HUES64 (cell line): ENCODE results near the gene PHF24.

Experiments used
- H3K27ac ChIP-seq: 2 replicates; pipeline ENCODE4 v1.7.0; 2013; ENCODE audit warnings: low read depth, low read length, inconsistent platforms
- H3K27me3 ChIP-seq: 2 replicates; pipeline ENCODE4 v1.6.1; 2013; ENCODE audit warnings: mild to moderate bottlenecking, low read length; ENCODE audit not compliant: insufficient read depth
- H3K36me3 ChIP-seq: 2 replicates; pipeline ENCODE4 v1.6.1; 2013; ENCODE audit warnings: mild to moderate bottlenecking, low read length; ENCODE audit not compliant: insufficient read depth
- H3K4me1 ChIP-seq: 2 replicates; pipeline ENCODE4 v1.6.1; 2013; ENCODE audit warnings: mild to moderate bottlenecking, low read length, moderate library complexity; ENCODE audit not compliant: insufficient read depth
- H3K4me3 ChIP-seq: 2 replicates; pipeline ENCODE4 v1.5.1; 2013; ENCODE audit warnings: mild to moderate bottlenecking, low read length, moderate library complexity
- H3K9ac ChIP-seq: 2 replicates; pipeline ENCODE4 v1.6.1; 2013; ENCODE audit warnings: mild to moderate bottlenecking, low read depth, low read length
- H3K9me3 ChIP-seq: 2 replicates; pipeline ENCODE4 v1.6.1; 2013; ENCODE audit warnings: low read depth, low read length; ENCODE audit not compliant: insufficient read depth
- WGBS: fragments of 150-250, 120-280 bp; methylation state at CpG from one replicate; pipeline ENCODE4 v1.1.7; 2013; ENCODE audit warnings: missing lambda C conversion rate; 5-methylcytosine and 5-hydroxymethylcytosine counted together

PHF24 gene

DNA sequence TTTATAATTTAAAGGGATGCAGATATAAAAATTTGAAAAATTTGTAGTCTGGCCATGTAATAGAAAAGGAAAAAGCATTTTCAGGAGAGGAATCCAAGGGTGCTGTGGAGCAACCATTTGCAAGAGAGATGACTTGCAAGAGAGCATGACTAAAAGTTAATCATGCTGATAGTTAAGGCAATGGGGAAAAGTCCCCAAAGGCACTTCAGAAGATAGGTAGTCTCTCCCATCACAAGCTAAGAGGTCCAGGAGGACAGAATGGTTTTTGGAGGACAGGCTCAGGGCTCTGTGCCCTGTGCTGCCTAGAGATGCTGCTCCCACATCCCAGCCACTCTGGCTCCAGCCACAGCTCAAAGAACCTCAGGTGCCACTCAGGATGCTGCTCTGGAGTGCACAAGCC is 70.3 kb downstream of the PHF24 start:
- peaks cover 23% of the 10 kb centered on the region for H3K4me1 ChIP-seq
- peaks cover 17% of the 10 kb centered on the region for H3K9me3 ChIP-seq
- no peak overlapping the region for H3K4me3 ChIP-seq
- no peak overlapping the region; the same call in 1 of the 2 replicates for H3K9ac ChIP-seq
- H3K27ac ChIP-seq, result no peak overlapping the region
- no peaks in the 10 kb centered on the region for H3K27me3 ChIP-seq
- H3K36me3 ChIP-seq, result no peaks in the 10 kb centered on the region

DNA sequence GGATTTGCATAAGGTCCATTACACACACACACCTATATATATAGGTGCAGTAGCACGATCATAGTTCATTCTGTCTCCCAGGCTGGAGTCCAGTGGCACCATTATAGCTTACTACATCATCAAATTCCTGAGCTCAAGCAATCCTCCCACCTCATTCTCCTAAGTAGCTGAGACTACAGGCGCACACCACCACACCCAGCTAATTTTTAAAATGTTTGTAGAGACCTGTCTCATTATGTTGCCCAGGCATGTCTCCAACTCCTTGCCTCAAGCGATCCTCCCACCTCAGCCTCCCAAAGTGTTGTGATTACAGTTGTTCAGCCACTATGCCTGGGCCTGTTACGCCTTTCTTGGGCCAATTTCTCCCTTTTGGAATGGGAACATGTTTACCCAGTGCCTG is 71.2 kb downstream of the PHF24 start:
- H3K27me3 ChIP-seq, result no peaks in the 10 kb centered on the region
- H3K9me3 ChIP-seq, result peaks cover 15% of the 10 kb centered on the region
- H3K9ac ChIP-seq, result no peak overlapping the region
- no peak overlapping the region for H3K4me3 ChIP-seq
- H3K27ac ChIP-seq, result no peak overlapping the region
- over 99% methylated on average over 3 of the region's 4 CpGs for WGBS
- no peaks in the 10 kb centered on the region for H3K36me3 ChIP-seq
- peaks cover 23% of the 10 kb centered on the region for H3K4me1 ChIP-seq

DNA sequence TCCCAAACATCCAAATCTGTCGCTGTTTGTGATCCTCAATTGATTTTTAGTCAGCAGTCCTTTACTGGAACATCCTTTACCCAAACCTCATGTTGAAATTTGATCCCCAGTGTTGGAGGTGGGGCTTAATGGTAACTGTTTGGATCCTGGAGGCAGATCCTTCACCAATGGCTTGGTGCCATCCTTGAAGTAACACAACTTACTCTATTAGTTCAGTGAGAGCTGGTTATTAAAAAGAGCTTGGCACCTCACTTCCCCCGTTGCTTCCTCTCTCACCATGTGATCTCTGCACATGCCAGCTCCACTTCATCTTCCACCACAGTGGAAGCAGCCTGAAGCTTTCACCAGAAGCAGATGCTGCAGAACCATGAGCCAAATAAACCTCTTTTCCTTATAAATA is 71.8 kb downstream of the PHF24 start:
- Histone ChIP-seq H3K27ac (no peak overlapping the region), H3K27me3 (no peaks in the 10 kb centered on the region), H3K4me1 (peaks cover 23% of the 10 kb centered on the region), H3K4me3 (no peak overlapping the region), H3K36me3 (no peaks in the 10 kb centered on the region), H3K9ac (no peak overlapping the region), H3K9me3 (peaks cover 14% of the 10 kb centered on the region)
- WGBS, result 88% methylated on average over 2 of the region's 2 CpGs
